ENCODE results near the gene PRKCA.

PRKCA gene

GRCh38 chr17:66676421-66676820 is 374.0 kb downstream of the PRKCA start:
- H3K27me3 ChIP-seq (ENCODE audit: insufficient read depth, poor library complexity, severe bottlenecking): no peaks in the 10 kb centered on the region
- H3K4me3 ChIP-seq (replicated peaks; ENCODE audit: insufficient read depth, low read length): no peak overlapping the region
- TF ChIP-seq REST (IDR thresholded peaks at IDR 0.05; ENCODE audit: insufficient replicate concordance, low read depth) (no peak), POLR2AphosphoS5 (IDR thresholded peaks at IDR 0.05; ENCODE audit: low read depth) (no peak), CTCF (IDR thresholded peaks at IDR 0.05; ENCODE audit: insufficient read depth, low read length) (no peak), SPI1 (IDR thresholded peaks at IDR 0.05; ENCODE audit: borderline replicate concordance, low read depth) (no peak), GABPA (IDR thresholded peaks at IDR 0.05; ENCODE audit: low read depth) (no peak)
- DNase-seq (ENCODE audit: low read depth in 1 of 2, low spot score in 1 of 2): no peak
- no peak overlapping the region for H3K27ac ChIP-seq (replicated peaks)

- no peaks in the 10 kb centered on the region for H3K27me3 ChIP-seq (ENCODE audit: insufficient read depth, poor library complexity, severe bottlenecking)
- TF ChIP-seq POLR2AphosphoS5 (IDR thresholded peaks at IDR 0.05; ENCODE audit: low read depth): no peak
- no peak for TF ChIP-seq SPI1 (IDR thresholded peaks at IDR 0.05; ENCODE audit: borderline replicate concordance, low read depth)
- no peak for TF ChIP-seq GABPA (IDR thresholded peaks at IDR 0.05; ENCODE audit: low read depth)
- TF ChIP-seq CTCF (IDR thresholded peaks at IDR 0.05; ENCODE audit: insufficient read depth, low read length): no peak
- TF ChIP-seq REST (IDR thresholded peaks at IDR 0.05; ENCODE audit: insufficient replicate concordance, low read depth): no peak
- DNase-seq (ENCODE audit: low read depth in 1 of 2, low spot score in 1 of 2): no peak
- H3K4me3 ChIP-seq (replicated peaks; ENCODE audit: insufficient read depth, low read length): no peak overlapping the region
- no peak overlapping the region for H3K27ac ChIP-seq (replicated peaks)
Measured at GRCh38 chr17:66677201-66677981, 375.0 kb downstream of the PRKCA start.

GRCh38 chr17:66678061-66678460 is 375.6 kb downstream of the PRKCA start:
- no peak for DNase-seq (ENCODE audit: low read depth in 1 of 2, low spot score in 1 of 2)
- TF ChIP-seq GABPA (IDR thresholded peaks at IDR 0.05; ENCODE audit: low read depth) (no peak), CTCF (IDR thresholded peaks at IDR 0.05; ENCODE audit: insufficient read depth, low read length) (no peak), POLR2AphosphoS5 (IDR thresholded peaks at IDR 0.05; ENCODE audit: low read depth) (no peak), SPI1 (IDR thresholded peaks at IDR 0.05; ENCODE audit: borderline replicate concordance, low read depth) (no peak), REST (IDR thresholded peaks at IDR 0.05; ENCODE audit: insufficient replicate concordance, low read depth) (no peak)
- Histone ChIP-seq H3K27me3 (ENCODE audit: insufficient read depth, poor library complexity, severe bottlenecking) (no peaks in the 10 kb centered on the region), H3K27ac (replicated peaks) (no peak overlapping the region), H3K4me3 (replicated peaks; ENCODE audit: insufficient read depth, low read length) (no peak overlapping the region)

All from HL-60 (cell line).